Activated CD4-positive, alpha-beta T cell treated with anti-CD3 and anti-CD28 coated beads for 24 hours (primary cell): ENCODE results near the gene LRMDA.
"Not testable (repeated sequence)": the region's sequence is repeated elsewhere in the genome, so short reads cannot be mapped to it uniquely, and the experiment has no call there.

Source experiments
- DNase-seq, 2 donors: peaks; one replicate each; pipeline ENCODE4 v3.0.0-alpha.2; 2020; ENCODE audit warnings: low read depth in 2 of 2

Gene LRMDA

GRCh38 chr10:76119515-76119914, 688.1 kb downstream of the LRMDA start:
- no peak for DNase-seq

GRCh38 chr10:76122056-76122455, 690.6 kb downstream of the LRMDA start:
- no peak for DNase-seq

GRCh38 chr10:76124280-76124679, 692.9 kb downstream of the LRMDA start:
- no peak for DNase-seq

- DNase-seq: no peak
Measured at GRCh38 chr10:76125900-76126299, 694.5 kb downstream of the LRMDA start.

GRCh38 chr10:76126607-76127527, 695.4 kb downstream of the LRMDA start:
- DNase-seq: no peak

- no peak for DNase-seq
Measured at GRCh38 chr10:76127984-76128589, 696.7 kb downstream of the LRMDA start.

- no peak for DNase-seq
Measured at GRCh38 chr10:76129213-76129612, 697.8 kb downstream of the LRMDA start.

GRCh38 chr10:76130892-76131291, 699.5 kb downstream of the LRMDA start:
- no peak for DNase-seq

GRCh38 chr10:76133597-76134255, 702.3 kb downstream of the LRMDA start:
- DNase-seq: no peak

- no peak for DNase-seq
Measured at GRCh38 chr10:76136961-76137360, 705.5 kb downstream of the LRMDA start.

- no peak for DNase-seq
Measured at GRCh38 chr10:76138286-76138685, 706.9 kb downstream of the LRMDA start.

- DNase-seq: no peak
Measured at GRCh38 chr10:76138906-76139305, 707.5 kb downstream of the LRMDA start.

- no peak for DNase-seq
Measured at GRCh38 chr10:76139431-76139830, 708.0 kb downstream of the LRMDA start.

- no peak for DNase-seq
Measured at GRCh38 chr10:76141376-76141775, 710.0 kb downstream of the LRMDA start.

- not testable (repeated sequence) for DNase-seq
Measured at GRCh38 chr10:76148217-76148616, 716.8 kb downstream of the LRMDA start.

- DNase-seq: no peak
Measured at GRCh38 chr10:76149182-76149581, 717.8 kb downstream of the LRMDA start.

- no peak for DNase-seq
Measured at GRCh38 chr10:76149602-76150138, 718.2 kb downstream of the LRMDA start.

GRCh38 chr10:76150139-76150875, 718.9 kb downstream of the LRMDA start:
- DNase-seq: no peak

GRCh38 chr10:76150876-76151288, 719.5 kb downstream of the LRMDA start:
- no peak for DNase-seq

- no peak for DNase-seq
Measured at GRCh38 chr10:76152186-76152585, 720.8 kb downstream of the LRMDA start.

GRCh38 chr10:76155961-76156360, 724.5 kb downstream of the LRMDA start:
- DNase-seq: no peak
